HepG2 (cell line): ENCODE data around the gene WWTR1. TPM values are rescaled to one million over a fixed set of nuclear protein-coding genes. Genes with fewer than 3 reads are reported as not detected.

Experiments used
- ATAC-seq: fragments of 200-7000 bp; cut with Tn5 transposase; 3 replicates; pipeline ENCODE4 v1.9.1; 2020; ENCODE audit warnings: mild to moderate bottlenecking, moderate library complexity
- BruUV-seq: library from RNA; stranded (reverse); fragments of 400-500 nt; replicated peaks from 2 replicates; lab custom pipeline; 2021; lab: Mats Ljungman, UMichigan
- CTCF ChIA-PET: fragments of 300-600 bp; formaldehyde crosslinking; extraction: SDS; loops from one replicate; lab custom pipeline; 2021; ENCODE audit warnings: low total read pairs, inconsistent platforms, low intra/inter-chr PET ratio; lab: Yijun Ruan, JAX
- POLR2A ChIA-PET: fragments of 350-600 bp; sonication (Branson Sonifier 250); formaldehyde crosslinking; loops from one replicate; lab custom pipeline; 2020; ENCODE audit warnings: antibody characterized with exemption, inconsistent platforms; lab: Yijun Ruan, JAX
- DNase-seq: peaks from one replicate; pipeline ENCODE4 v3.0.0-alpha.2; 2015; ENCODE audit warnings: low spot score
- FAIRE-seq: peaks from 3 replicates; lab custom pipeline; 2011; peaks lifted over from hg19 to GRCh38; lab: Jason Lieb, UNC
- H2AFZ ChIP-seq: one replicate; pipeline ENCODE4 v1.6.1; 2011; ENCODE audit warnings: low read length, inconsistent platforms
- H3K27ac ChIP-seq: fragments of 300-600 bp; 3 replicates; pipeline ENCODE4 v1.8.0; 2011; ENCODE audit warnings: mixed run types, mild to moderate bottlenecking, mixed read lengths, low read length, inconsistent platforms; ENCODE audit not compliant: insufficient read depth; ENCODE audit errors: extremely low read length
- H3K27me3 ChIP-seq, 2 experiments: fragments of 200-600 bp in 1 of 2; 2 replicates in 1 of 2; 3 replicates in 1 of 2; pipeline versions ENCODE4 v1.6.0 to v1.8.0; 2011; ENCODE audit warnings: low read length in 2 of 2, mild to moderate bottlenecking in 2 of 2, moderate library complexity in 2 of 2, inconsistent platforms in 1 of 2; ENCODE audit not compliant: insufficient read depth in 2 of 2, control insufficient read depth in 1 of 2
- H3K36me3 ChIP-seq, 2 experiments: fragments of 200-600 bp in 1 of 2; replicated peaks in 1 of 2; 2 replicates in 1 of 2; 3 replicates in 1 of 2; pipeline versions ENCODE4 v1.5.1 to v1.8.0; 2011; ENCODE audit warnings: low read length in 2 of 2, inconsistent platforms in 1 of 2; ENCODE audit not compliant: insufficient read depth in 2 of 2, control insufficient read depth in 1 of 2
- H3K4me1 ChIP-seq: 2 replicates; pipeline ENCODE4 v1.5.1; 2012; ENCODE audit warnings: low read length, inconsistent platforms; ENCODE audit not compliant: insufficient read depth
- H3K4me2 ChIP-seq: 2 replicates; pipeline ENCODE4 v1.6.0; 2011; ENCODE audit warnings: low read depth, low read length, inconsistent platforms
- H3K4me3 ChIP-seq, 3 experiments: fragments of 200-600 bp in 1 of 3; sonication (generic), shearing (Covaris generic) in 1 of 3; replicated peaks in 1 of 3; 2 replicates each; pipeline ENCODE4 v1.5.1; 2011 to 2016; ENCODE audit warnings: low read length in 3 of 3, inconsistent platforms in 2 of 3, low read depth in 2 of 3, mild to moderate bottlenecking in 2 of 3, control low read depth in 1 of 3, mixed read lengths in 1 of 3; ENCODE audit not compliant: insufficient read depth in 1 of 3
- H3K79me2 ChIP-seq: one replicate; pipeline ENCODE4 v1.6.1; 2011; ENCODE audit warnings: low read length, inconsistent platforms; ENCODE audit not compliant: insufficient read depth
- H3K9ac ChIP-seq: 2 replicates; pipeline ENCODE4 v1.6.0; 2011; ENCODE audit warnings: mild to moderate bottlenecking, low read depth, low read length, inconsistent platforms; ENCODE audit not compliant: insufficient read depth
- H3K9me3 ChIP-seq: 2 replicates; pipeline ENCODE4 v1.5.1; 2012; ENCODE audit warnings: mild to moderate bottlenecking, low read length
- H4K20me1 ChIP-seq: 2 replicates; pipeline ENCODE4 v1.6.0; 2011; ENCODE audit warnings: inconsistent platforms, mild to moderate bottlenecking, low read length, moderate library complexity; ENCODE audit not compliant: insufficient read depth
- ARID5B ChIP-seq: IDR thresholded peaks from 2 replicates; pipeline ENCODE4 v1.4.0; 2020; ENCODE audit warnings: mild to moderate bottlenecking, missing genetic modification reagents
- BATF2 ChIP-seq: sonication (generic); formaldehyde crosslinking; IDR thresholded peaks from 2 replicates; pipeline ENCODE4 v1.8.0; 2022; ENCODE audit warnings: mild to moderate bottlenecking, missing genetic modification reagents, moderate library complexity
- CHCHD3 ChIP-seq: sonication (generic); formaldehyde crosslinking; IDR thresholded peaks from 2 replicates; pipeline ENCODE4 v1.8.0; 2022; ENCODE audit warnings: mild to moderate bottlenecking, missing genetic modification reagents, moderate library complexity
- FIP1L1 ChIP-seq: fragments of 200-400 bp; formaldehyde crosslinking; IDR thresholded peaks from 2 replicates; pipeline ENCODE4 v1.6.1; 2018; ENCODE audit warnings: low read depth, mild to moderate bottlenecking, low read length, moderate library complexity, borderline replicate concordance; ENCODE audit not compliant: insufficient read depth
- HDAC6 ChIP-seq: fragments of 200-600 bp; sonication (generic); IDR thresholded peaks from 2 replicates; pipeline ENCODE4 v1.7.0; 2017; ENCODE audit warnings: mild to moderate bottlenecking, antibody characterized with exemption, low read length, low read depth
- JDP2 ChIP-seq: sonication (generic); formaldehyde crosslinking; IDR thresholded peaks from 2 replicates; pipeline ENCODE4 v1.8.1; 2022; ENCODE audit warnings: missing genetic modification reagents, borderline replicate concordance
- KAT7 ChIP-seq: IDR thresholded peaks from 2 replicates; pipeline ENCODE4 v1.6.1; 2018; ENCODE audit warnings: borderline replicate concordance, missing compliant biosample characterization
- MTERF4 ChIP-seq: sonication (generic); formaldehyde crosslinking; IDR thresholded peaks from 2 replicates; pipeline ENCODE4 v1.8.0; 2023; ENCODE audit warnings: mild to moderate bottlenecking, missing genetic modification reagents
- RFX1 ChIP-seq: fragments of 450-650 bp; IDR thresholded peaks from 2 replicates; pipeline ENCODE4 v1.6.1; 2017
- THAP7 ChIP-seq: sonication (generic); formaldehyde crosslinking; IDR thresholded peaks from 2 replicates; pipeline ENCODE4 v1.8.1; 2023; ENCODE audit warnings: mild to moderate bottlenecking, missing genetic modification reagents
- THAP9 ChIP-seq: sonication (generic); formaldehyde crosslinking; IDR thresholded peaks from 2 replicates; pipeline ENCODE4; 2020; ENCODE audit warnings: missing genetic modification reagents, mild to moderate bottlenecking, borderline replicate concordance
- YY1 ChIP-seq: IDR thresholded peaks from 2 replicates; pipeline ENCODE4 v1.6.1; 2011; ENCODE audit warnings: low read length, low read depth, moderate library complexity, mild to moderate bottlenecking; ENCODE audit not compliant: insufficient read depth, insufficient replicate concordance
- ZC3H4 ChIP-seq: sonication (generic); formaldehyde crosslinking; IDR thresholded peaks from 2 replicates; pipeline ENCODE4 v1.4.0; 2020; ENCODE audit warnings: missing genetic modification reagents, borderline replicate concordance
- WGBS: methylation state at CpG from one replicate; pipeline ENCODE4 v1.1.6; 2017; ENCODE audit warnings: low lambda C conversion rate; 5-methylcytosine and 5-hydroxymethylcytosine counted together
- in situ Hi-C: cut with HindIII; loops from 2 replicates; pipeline ENCODE4 v1.10.0; 2017; ENCODE audit warnings: low pct_unique_long_range_greater_than_20kb; ENCODE audit not compliant: extremely low pct_ligation_motif_present
- intact Hi-C: fragments of 100-400 bp; cut with micrococcal nuclease; formaldehyde crosslinking; loops from one replicate; pipeline ENCODE4 v1.10.0; 2022; ENCODE audit not compliant: unreplicated experiment
- polyA plus RNA-seq, 8 experiments: library from polyadenylated mRNA; depleted of rRNA in 3 of 8; stranded (reverse) in 7 of 8; unstranded in 1 of 8; fragments of >200 nt; fragmentation: Illumina TruSeq in 4 of 8; extraction: Trizol in 4 of 8; gene quantifications; 2 replicates each; pipeline versions ENCODE4 v1.2.1 to v1.2.3, GENCODE V29; 2011 to 2016; ENCODE audit warnings: low read depth in 4 of 8, missing spikeins in 1 of 8, mixed read lengths in 1 of 8; ENCODE audit not compliant: insufficient read depth in 1 of 8
- total RNA-seq, 5 experiments: library from RNA; depleted of rRNA; stranded (reverse); fragments of >200 nt; fragmentation: Illumina TruSeq; extraction: Trizol; gene quantifications; 2 replicates each; pipeline ENCODE4 v1.2.3, GENCODE V29; 2016; ENCODE audit warnings: low read depth in 1 of 5

The WWTR1 gene
- total and polyA plus RNA-seq, 2 of the 13 experiments (the other 11 are each of a cell fraction or from before 2014, with no cell fraction given), result 19.7 to 139 TPM

- TF ChIP-seq ARID5B (CRISPR knock-in tag) (no peak), HDAC6 (no peak), MTERF4 (no peak), ZC3H4 (no peak), THAP7 (CRISPR knock-in tag) (no peak)
These were observed 31.2 kb downstream of the WWTR1 start (continued) for GRCh38 chr3:149626671-149627070.

GRCh38 chr3:149625795-149626194 is 32.0 kb downstream of the WWTR1 start:
- POLR2A ChIA-PET, result interaction anchor here (0.8 kb wide), 1 partner anchor 15 kb away, joined by 4 read pairs; no protein-coding TSS in a partner anchor
- TF ChIP-seq CHCHD3 (CRISPR knock-in tag) (no peak), THAP7 (CRISPR knock-in tag) (no peak), THAP9 (CRISPR knock-in tag) (no peak), BATF2 (CRISPR knock-in tag) (no peak), KAT7 (CRISPR knock-in tag) (no peak), FIP1L1 (no peak), JDP2 (CRISPR knock-in tag) (no peak), RFX1 (no peak), YY1 (no peak)

More at GRCh38 chr3:149625795-149626194, 32.0 kb downstream of the WWTR1 start:
- Histone ChIP-seq H3K27me3 (no peaks in the 10 kb centered on the region), H4K20me1 (peaks cover 57% of the 10 kb centered on the region), H2AFZ (no peak overlapping the region), H3K27ac (no peak overlapping the region), H3K36me3 (peaks cover 12 to 49% of the 10 kb centered on the region in 2 experiments), H3K9me3 (no peaks in the 10 kb centered on the region), H3K4me3 (no peak overlapping the region), H3K79me2 (peaks cover 94% of the 10 kb centered on the region), H3K9ac (no peak overlapping the region), H3K4me2 (no peak overlapping the region), H3K4me1 (peaks cover 55% of the 10 kb centered on the region)
- DNase-seq (no peak), FAIRE-seq (no peak), ATAC-seq (no peak)
- CTCF ChIA-PET, result no interaction called here
- WGBS, result 94% methylated on average over 4 of the region's 4 CpGs
- BruUV-seq, result no TSS peak
- intact Hi-C loops (no loop called here), in situ Hi-C loops (no loop called here)
